ENCODE measurements around the gene ADCY4. TPM values are rescaled to one million over a fixed set of nuclear protein-coding genes. Genes with fewer than 3 reads are reported as not detected.

ADCY4 gene
- total and polyA plus RNA-seq, 10 of the 15 experiments (the other 5 are each of a cell fraction or from before 2014, with no cell fraction given), result 0.05 to 0.87 (median 0.21) TPM; not detected in 1

- RAD21 ChIA-PET (ENCODE audit: unreplicated experiment), result interaction anchor here (1.8 to 5.6 kb wide), 4 partner anchors 23 to 109 kb away, joined by 5 to 59 read pairs (median 39); partner anchors contain the start of genes IRF9 and TINF2
- Histone ChIP-seq H3K36me3 (ENCODE audit: control insufficient read depth in 2 of 2, insufficient read depth in 2 of 2, low read length in 1 of 2) (peaks cover 3 to 18% of the 10 kb centered on the region in 2 experiments; a peak in 3 of 4 replicates), H2AFZ (ENCODE audit: control insufficient read depth, low read depth, low read length) (no peak overlapping the region), H3K9ac (ENCODE audit: control insufficient read depth, insufficient read depth, low read length) (no peak overlapping the region; the same call in 1 of the 2 replicates), H3K4me2 (ENCODE audit: control insufficient read depth, insufficient read depth) (peak overlapping the region; percentile 35), H3K4me3 (peak overlapping the region; percentile 88; the same call in 1 of the 2 replicates), H3K27ac (ENCODE audit: control insufficient read depth, insufficient read depth) (no peak overlapping the region; the same call in 1 of the 2 replicates), H3K9me3 (replicated peaks; ENCODE audit: control insufficient read depth, insufficient read depth, low read length) (no peaks in the 10 kb centered on the region), H4K20me1 (ENCODE audit: control insufficient read depth, insufficient read depth) (no peaks in the 10 kb centered on the region), H3K4me1 (ENCODE audit: control insufficient read depth, insufficient read depth, low read length) (peaks cover 21% of the 10 kb centered on the region), H3K27me3 (replicated peaks in 1 of 2; ENCODE audit: control insufficient read depth in 2 of 2, insufficient read depth in 2 of 2, low read length in 1 of 2) (no peaks in the 10 kb centered on the region), H3K79me2 (ENCODE audit: control insufficient read depth, insufficient read depth, low read length) (peaks cover 12% of the 10 kb centered on the region)
- POLR2A ChIA-PET, result interaction anchor here (0.8 to 10.9 kb wide), 10 partner anchors 11 to 74 kb away, joined by 3 to 171 read pairs (median 4); partner anchors contain the start of genes DHRS1, MDP1, NOP9 and RIPK3
- BruUV-seq (replicated peaks), result TSS peak; percentile 67
- FAIRE-seq, result no peak
- no peak for TF ChIP-seq SPI1 (IDR thresholded peaks at IDR 0.05; ENCODE audit: borderline replicate concordance, insufficient read depth, low read depth, low read length)
- ATAC-seq, result no peak
- CTCF ChIA-PET, result interaction anchor here (1.0 to 17.1 kb wide), 12 partner anchors 8 to 161 kb away, joined by 3 to 269 read pairs (median 10); partner anchors contain the start of genes CBLN3, CIDEB, DHRS1 and IRF9
- intact Hi-C loops (cut with micrococcal nuclease; ENCODE audit: unreplicated experiment), result loop anchor here (2.0 kb wide), 1 partner anchor 53 kb away; the partner anchor contains the start of gene MDP1
- SMC1A ChIA-PET (ENCODE audit: uncharacterized antibody, unreplicated experiment), result interaction anchor here (0.8 to 8.9 kb wide), 11 partner anchors 10 to 156 kb away, joined by 3 to 141 read pairs (median 5); partner anchors contain the start of genes DCAF11, DHRS1, NOP9 and TINF2
- 97% methylated on average over 14 of the region's 14 CpGs for WGBS (ENCODE audit: insufficient coverage, insufficient replicate concordance, low lambda C conversion rate, missing lambda C conversion rate)
- in situ Hi-C loops (cut with MboI), result no loop called here
- DNase-seq (ENCODE audit: low read depth, low spot score), result no peak
Observed at GRCh38 chr14:24269910-24270536, 64.8 kb downstream of the ADCY4 start.

DNA sequence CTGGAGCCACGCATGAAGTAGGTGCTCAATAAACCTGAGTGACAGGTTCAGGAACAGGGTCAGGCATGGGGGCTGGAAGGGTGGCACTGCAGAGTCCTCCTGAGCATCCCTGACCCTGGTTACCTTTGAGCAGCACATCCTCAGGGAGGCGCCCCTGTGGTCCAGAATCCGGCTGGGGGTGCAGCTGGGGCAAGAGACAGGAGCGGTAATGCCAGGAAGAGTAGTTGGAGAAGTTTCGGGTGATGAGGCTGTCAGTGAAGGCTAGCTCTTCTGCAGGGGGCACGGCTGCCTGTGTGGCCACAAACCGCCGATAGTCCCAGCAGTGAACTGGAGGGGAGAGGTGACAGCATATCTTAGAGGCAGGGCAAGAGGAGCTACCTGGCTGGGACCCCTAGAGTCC lies 65.5 kb downstream of the ADCY4 start:
- no peak for DNase-seq (ENCODE audit: low read depth, low spot score)
- ChIA-PET RAD21 (ENCODE audit: unreplicated experiment) (interaction anchor here (2.9 to 5.6 kb wide), 3 partner anchors 22 to 28 kb away, joined by 20 to 59 read pairs (median 58); partner anchors contain the start of gene TINF2), SMC1A (ENCODE audit: uncharacterized antibody, unreplicated experiment) (interaction anchor here (0.8 to 8.9 kb wide), 3 partner anchors 25 to 55 kb away, joined by 3 to 141 read pairs (median 32); partner anchors contain the start of genes DHRS1, NOP9 and TINF2), POLR2A (interaction anchor here (0.8 to 10.9 kb wide), 4 partner anchors 12 to 32 kb away, joined by 3 to 171 read pairs (median 11); partner anchors contain the start of gene TINF2), CTCF (interaction anchor here (1.1 to 17.1 kb wide), 7 partner anchors 11 to 161 kb away, joined by 5 to 269 read pairs (median 18); partner anchors contain the start of genes CBLN3, CIDEB, DHRS1 and KHNYN)
- 98% methylated on average over 8 of the region's 8 CpGs for WGBS (ENCODE audit: insufficient coverage, insufficient replicate concordance, low lambda C conversion rate, missing lambda C conversion rate)
- H3K4me2 ChIP-seq (ENCODE audit: control insufficient read depth, insufficient read depth), result no peak overlapping the region
- peaks cover 3 to 18% of the 10 kb centered on the region in 2 experiments; a peak in 3 of 4 replicates for H3K36me3 ChIP-seq (ENCODE audit: control insufficient read depth in 2 of 2, insufficient read depth in 2 of 2, low read length in 1 of 2)
- H3K4me1 ChIP-seq (ENCODE audit: control insufficient read depth, insufficient read depth, low read length), result peaks cover 18% of the 10 kb centered on the region
- H3K27ac ChIP-seq (ENCODE audit: control insufficient read depth, insufficient read depth), result no peak overlapping the region
- H3K4me3 ChIP-seq, result no peak overlapping the region
- ATAC-seq, result no peak
- H3K9ac ChIP-seq (ENCODE audit: control insufficient read depth, insufficient read depth, low read length), result no peak overlapping the region
- no TSS peak for BruUV-seq (replicated peaks)
- H3K27me3 ChIP-seq (replicated peaks in 1 of 2; ENCODE audit: control insufficient read depth in 2 of 2, insufficient read depth in 2 of 2, low read length in 1 of 2), result no peaks in the 10 kb centered on the region
- no peaks in the 10 kb centered on the region for H3K9me3 ChIP-seq (replicated peaks; ENCODE audit: control insufficient read depth, insufficient read depth, low read length)
- intact Hi-C loops (cut with micrococcal nuclease; ENCODE audit: unreplicated experiment), result no loop called here
- H4K20me1 ChIP-seq (ENCODE audit: control insufficient read depth, insufficient read depth), result no peaks in the 10 kb centered on the region
- in situ Hi-C loops (cut with MboI), result no loop called here
- FAIRE-seq, result no peak
- H3K79me2 ChIP-seq (ENCODE audit: control insufficient read depth, insufficient read depth, low read length), result peaks cover 12% of the 10 kb centered on the region
- H2AFZ ChIP-seq (ENCODE audit: control insufficient read depth, low read depth, low read length), result no peak overlapping the region
- TF ChIP-seq RFX5 (IDR thresholded peaks at IDR 0.05; ENCODE audit: low read depth, low read length) (no peak), ZNF274 (IDR thresholded peaks at IDR 0.05; ENCODE audit: insufficient read depth, insufficient read length) (no peak), BHLHE40 (IDR thresholded peaks at IDR 0.05; ENCODE audit: borderline replicate concordance in 1 of 2, low read depth in 2 of 2, low read length in 1 of 2) (no peak), RB1 (IDR thresholded peaks at IDR 0.05; ENCODE audit: borderline replicate concordance) (no peak), ZZZ3 (IDR thresholded peaks at IDR 0.05; ENCODE audit: control insufficient read depth, insufficient read length, low read depth) (no peak), WRNIP1 (IDR thresholded peaks at IDR 0.05; ENCODE audit: borderline replicate concordance, low read depth, low read length) (no peak)
- TF ChIP-seq, protein P1, sequence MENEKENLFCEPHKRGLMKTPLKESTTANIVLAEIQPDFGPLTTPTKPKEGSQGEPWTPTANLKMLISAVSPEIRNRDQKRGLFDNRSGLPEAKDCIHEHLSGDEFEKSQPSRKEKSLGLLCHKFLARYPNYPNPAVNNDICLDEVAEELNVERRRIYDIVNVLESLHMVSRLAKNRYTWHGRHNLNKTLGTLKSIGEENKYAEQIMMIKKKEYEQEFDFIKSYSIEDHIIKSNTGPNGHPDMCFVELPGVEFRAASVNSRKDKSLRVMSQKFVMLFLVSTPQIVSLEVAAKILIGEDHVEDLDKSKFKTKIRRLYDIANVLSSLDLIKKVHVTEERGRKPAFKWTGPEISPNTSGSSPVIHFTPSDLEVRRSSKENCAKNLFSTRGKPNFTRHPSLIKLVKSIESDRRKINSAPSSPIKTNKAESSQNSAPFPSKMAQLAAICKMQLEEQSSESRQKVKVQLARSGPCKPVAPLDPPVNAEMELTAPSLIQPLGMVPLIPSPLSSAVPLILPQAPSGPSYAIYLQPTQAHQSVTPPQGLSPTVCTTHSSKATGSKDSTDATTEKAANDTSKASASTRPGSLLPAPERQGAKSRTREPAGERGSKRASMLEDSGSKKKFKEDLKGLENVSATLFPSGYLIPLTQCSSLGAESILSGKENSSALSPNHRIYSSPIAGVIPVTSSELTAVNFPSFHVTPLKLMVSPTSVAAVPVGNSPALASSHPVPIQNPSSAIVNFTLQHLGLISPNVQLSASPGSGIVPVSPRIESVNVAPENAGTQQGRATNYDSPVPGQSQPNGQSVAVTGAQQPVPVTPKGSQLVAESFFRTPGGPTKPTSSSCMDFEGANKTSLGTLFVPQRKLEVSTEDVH (IDR thresholded peaks at IDR 0.05; ENCODE audit: low read depth, partially characterized antibody), result no peak
